Stimulated activated effector memory CD8-positive, alpha-beta T cell treated with anti-CD3 and anti-CD28 coated beads, Interleukin-12 subunit alpha, Interleukin-12 subunit beta, amount 100 ng/mL, for 72 hours (primary cell): ENCODE data around the gene STARD3.

Source experiments
- ATAC-seq: fragments of 150-1000 bp; cut with Tn5 transposase; 2 replicates; pipeline ENCODE4 v1.10.0; 2021
- DNase-seq, 2 donors: peaks; one replicate each; pipeline ENCODE4 v3.0.0; 2021 to 2022; ENCODE audit warnings: low spot score in 2 of 2
- H3K27ac Mint-ChIP-seq: one replicate; pipeline ENCODE4 v1.8.0; 2022; ENCODE audit warnings: mild to moderate bottlenecking, mixed read lengths
- H3K36me3 Mint-ChIP-seq: one replicate; pipeline ENCODE4 v1.8.0; 2022; ENCODE audit warnings: mild to moderate bottlenecking, mixed read lengths
- H3K4me1 Mint-ChIP-seq: one replicate; pipeline ENCODE4 v1.8.0; 2022; ENCODE audit warnings: mixed read lengths
- H3K4me3 Mint-ChIP-seq: one replicate; pipeline ENCODE4 v1.8.0; 2022; ENCODE audit warnings: mild to moderate bottlenecking, mixed read lengths
- H3K9me3 Mint-ChIP-seq: one replicate; pipeline ENCODE4 v1.8.0; 2022; ENCODE audit warnings: mixed read lengths

The STARD3 gene

GRCh38 chr17:39675390-39676082 is 38.6 kb downstream of the STARD3 start:
- Mint-ChIP-seq H3K4me3 (peak overlapping the region; percentile 53), H3K4me1 (peaks cover 68% of the 10 kb centered on the region), H3K36me3 (peaks cover 10% of the 10 kb centered on the region), H3K9me3 (no peaks in the 10 kb centered on the region), H3K27ac (peak overlapping the region; percentile 90)
- no peak for DNase-seq
- ATAC-seq: no peak

GRCh38 chr17:39676198-39676819 is 39.4 kb downstream of the STARD3 start:
- Mint-ChIP-seq H3K4me1 (peaks cover 75% of the 10 kb centered on the region), H3K4me3 (peak overlapping the region; percentile 53), H3K9me3 (no peaks in the 10 kb centered on the region), H3K27ac (peak overlapping the region; percentile 90), H3K36me3 (peaks cover 10% of the 10 kb centered on the region)
- peak; percentile 75 for ATAC-seq
- peak in 1 of 2 donors; percentile 70 for DNase-seq

- Mint-ChIP-seq H3K9me3 (no peaks in the 10 kb centered on the region), H3K4me3 (no peak overlapping the region), H3K36me3 (peaks cover 10% of the 10 kb centered on the region), H3K4me1 (peaks cover 70% of the 10 kb centered on the region), H3K27ac (peak overlapping the region; percentile 99)
- no peak for DNase-seq
- ATAC-seq: no peak
These were observed 40.1 kb downstream of the STARD3 start for GRCh38 chr17:39677072-39677471.

- Mint-ChIP-seq H3K4me1 (peaks cover 65% of the 10 kb centered on the region), H3K36me3 (peaks cover 10% of the 10 kb centered on the region), H3K27ac (peak overlapping the region; percentile 99), H3K4me3 (peak overlapping the region; percentile 61), H3K9me3 (no peaks in the 10 kb centered on the region)
- ATAC-seq (no peak), DNase-seq (no peak)
These were observed 40.8 kb downstream of the STARD3 start for GRCh38 chr17:39677542-39678339.

GRCh38 chr17:39678340-39679116 is 41.6 kb downstream of the STARD3 start:
- ATAC-seq: no peak
- Mint-ChIP-seq H3K4me1 (peaks cover 71% of the 10 kb centered on the region), H3K36me3 (peaks cover 14% of the 10 kb centered on the region), H3K9me3 (no peaks in the 10 kb centered on the region), H3K4me3 (peak overlapping the region; percentile 61), H3K27ac (peak overlapping the region; percentile 99)
- DNase-seq: no peak

- Mint-ChIP-seq H3K9me3 (no peaks in the 10 kb centered on the region), H3K4me1 (peaks cover 71% of the 10 kb centered on the region), H3K4me3 (peak overlapping the region; percentile 61), H3K27ac (peak overlapping the region; percentile 99), H3K36me3 (peaks cover 14% of the 10 kb centered on the region)
- DNase-seq (peak in 1 of 2 donors; percentile 75), ATAC-seq (peak; percentile 78)
These were observed 42.7 kb downstream of the STARD3 start for GRCh38 chr17:39679521-39680192.

GRCh38 chr17:39683295-39683939 is 46.5 kb downstream of the STARD3 start:
- Mint-ChIP-seq H3K4me3 (no peak overlapping the region), H3K4me1 (peaks cover 57% of the 10 kb centered on the region), H3K27ac (peak overlapping the region; percentile 13), H3K36me3 (peaks cover 14% of the 10 kb centered on the region), H3K9me3 (peaks cover 2% of the 10 kb centered on the region)
- DNase-seq (no peak), ATAC-seq (no peak)

GRCh38 chr17:39684369-39685192 is 47.6 kb downstream of the STARD3 start:
- no peak overlapping the region for H3K4me3 Mint-ChIP-seq
- no peak overlapping the region for H3K27ac Mint-ChIP-seq
- ATAC-seq: no peak
- H3K9me3 Mint-ChIP-seq: peaks cover 2% of the 10 kb centered on the region
- DNase-seq: no peak
- H3K4me1 Mint-ChIP-seq: peaks cover 53% of the 10 kb centered on the region
- H3K36me3 Mint-ChIP-seq: peaks cover 14% of the 10 kb centered on the region

- Mint-ChIP-seq H3K4me3 (peak overlapping the region; percentile 85), H3K9me3 (peaks cover 2% of the 10 kb centered on the region), H3K4me1 (peaks cover 35% of the 10 kb centered on the region), H3K36me3 (peaks cover 9% of the 10 kb centered on the region), H3K27ac (peak overlapping the region; percentile 93)
- no peak for ATAC-seq
- DNase-seq: no peak
These were observed 50.2 kb downstream of the STARD3 start for GRCh38 chr17:39687101-39687545.

GRCh38 chr17:39687546-39688474 is 50.9 kb downstream of the STARD3 start, which contains the start of gene PGAP3:
Gene PGAP3 (minus strand): TSS chr17:39688057. CDS start chr17:39688014, 43 bp downstream.
- peak within 1 kb of the TSS; percentile 85 for H3K4me3 Mint-ChIP-seq
- ATAC-seq (peak; percentile 96), DNase-seq (peak; percentile 71 to 92)
- H3K4me1 Mint-ChIP-seq: peaks cover 35% of the 10 kb centered on the region
- peaks cover 2% of the 10 kb centered on the region for H3K9me3 Mint-ChIP-seq
- H3K36me3 Mint-ChIP-seq: peaks cover 9% of the 10 kb centered on the region
- H3K27ac Mint-ChIP-seq: peak within 1 kb of the TSS; percentile 93

GRCh38 chr17:39688475-39688835 is 51.5 kb downstream of the STARD3 start:
- peaks cover 29% of the 10 kb centered on the region for H3K4me1 Mint-ChIP-seq
- peaks cover 6% of the 10 kb centered on the region for H3K36me3 Mint-ChIP-seq
- H3K9me3 Mint-ChIP-seq: peaks cover 2% of the 10 kb centered on the region
- ATAC-seq (no peak), DNase-seq (no peak)
- H3K27ac Mint-ChIP-seq: peak overlapping the region; percentile 93
- peak overlapping the region; percentile 85 for H3K4me3 Mint-ChIP-seq

GRCh38 chr17:39688945-39689344 is 52.0 kb downstream of the STARD3 start:
- DNase-seq (no peak), ATAC-seq (no peak)
- peaks cover 29% of the 10 kb centered on the region for H3K4me1 Mint-ChIP-seq
- peak overlapping the region; percentile 85 for H3K4me3 Mint-ChIP-seq
- H3K27ac Mint-ChIP-seq: peak overlapping the region; percentile 93
- peaks cover 2% of the 10 kb centered on the region for H3K9me3 Mint-ChIP-seq
- peaks cover 6% of the 10 kb centered on the region for H3K36me3 Mint-ChIP-seq
